Measurements from ENCODE around the gene CBX4. TPM values are rescaled to one million over a fixed set of nuclear protein-coding genes. Genes with fewer than 3 reads are reported as not detected.

The CBX4 gene
- total and polyA plus RNA-seq, 10 of the 15 experiments (the other 5 are each of a cell fraction or from before 2014, with no cell fraction given): 0.69 to 24.6 (median 4.2) TPM

DNA sequence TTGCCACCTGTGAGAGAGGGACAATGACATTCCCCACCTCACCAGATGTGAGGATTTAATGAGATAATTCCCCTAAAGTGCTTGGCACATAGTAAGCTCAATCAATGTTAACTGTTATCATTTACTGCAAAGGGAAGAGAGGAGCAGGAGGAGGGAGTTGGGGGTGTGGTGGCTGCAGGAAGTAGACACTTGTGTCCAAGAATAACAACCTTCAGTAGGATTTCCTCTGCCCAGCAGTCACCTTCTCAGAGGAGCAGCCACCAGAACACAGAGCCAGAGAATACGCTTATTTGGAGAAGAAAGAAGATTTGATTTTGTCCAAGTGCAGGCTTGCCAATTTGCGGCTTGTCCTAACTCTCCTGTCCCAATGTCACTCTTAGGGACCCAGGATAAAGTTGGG, 10.2 kb downstream of the CBX4 start:
- no TSS peak for BruUV-seq (replicated peaks)
- H2AFZ ChIP-seq (ENCODE audit: control insufficient read depth, low read depth, low read length): no peak overlapping the region
- intact Hi-C loops (cut with micrococcal nuclease; ENCODE audit: unreplicated experiment) (no loop called here), in situ Hi-C loops (cut with MboI) (no loop called here)
- no peak overlapping the region for H3K4me3 ChIP-seq
- POLR2A ChIA-PET: no interaction called here
- peaks cover 4% of the 10 kb centered on the region; the same call in 1 of the 2 replicates for H3K4me1 ChIP-seq (ENCODE audit: control insufficient read depth, insufficient read depth, low read length)
- no peak for DNase-seq (ENCODE audit: low read depth, low spot score)
- no peaks in the 10 kb centered on the region; the same call in 1 of the 2 replicates for H4K20me1 ChIP-seq (ENCODE audit: control insufficient read depth, insufficient read depth)
- TF ChIP-seq STAT3 (IDR thresholded peaks at IDR 0.05; ENCODE audit: low read depth, low read length) (no peak), E2F4 (IDR thresholded peaks at IDR 0.05; ENCODE audit: low read depth, low read length) (no peak), FOXM1 (IDR thresholded peaks at IDR 0.05; ENCODE audit: low read depth, low read length) (no peak), ZNF592 (IDR thresholded peaks at IDR 0.05) (no peak), CREB1 (IDR thresholded peaks at IDR 0.05; ENCODE audit: low read depth) (no peak), FOS (IDR thresholded peaks at IDR 0.05; ENCODE audit: borderline replicate concordance, extremely low read depth, insufficient read length) (no peak), RBBP5 (conservative IDR thresholded peaks at IDR 0.05) (no peak), EP300 (IDR thresholded peaks at IDR 0.05; ENCODE audit: borderline replicate concordance in 1 of 2, control insufficient read depth in 1 of 2, low read depth in 2 of 2, low read length in 2 of 2) (no peak), SMAD1 (IDR thresholded peaks at IDR 0.05; ENCODE audit: low read depth, partially characterized antibody) (no peak), GABPA (IDR thresholded peaks at IDR 0.05; ENCODE audit: low read depth) (no peak), MEF2A (IDR thresholded peaks at IDR 0.05; ENCODE audit: insufficient read depth, low read depth, low read length) (no peak), PAX5 (IDR thresholded peaks at IDR 0.05; ENCODE audit: borderline replicate concordance, low read depth, low read length) (no peak), HDAC2 (IDR thresholded peaks at IDR 0.05) (no peak), CEBPB (IDR thresholded peaks at IDR 0.05; ENCODE audit: borderline replicate concordance in 1 of 2, low read depth in 2 of 2, low read length in 2 of 2) (no peak)
- H3K27ac ChIP-seq (ENCODE audit: control insufficient read depth, insufficient read depth): no peak overlapping the region
- FAIRE-seq: no peak
- H3K9ac ChIP-seq (ENCODE audit: control insufficient read depth, insufficient read depth, low read length): no peak overlapping the region
- CTCF ChIA-PET: no interaction called here
- no peak for ATAC-seq
- peaks cover 0 to 3% of the 10 kb centered on the region in 2 experiments; a peak in 2 of 4 replicates for H3K36me3 ChIP-seq (ENCODE audit: control insufficient read depth in 2 of 2, insufficient read depth in 2 of 2, low read length in 1 of 2)
- H3K9me3 ChIP-seq (replicated peaks; ENCODE audit: control insufficient read depth, insufficient read depth, low read length): no peaks in the 10 kb centered on the region
- H3K27me3 ChIP-seq (replicated peaks in 1 of 2; ENCODE audit: control insufficient read depth in 2 of 2, insufficient read depth in 2 of 2, low read length in 1 of 2): no peaks in the 10 kb centered on the region
- H3K79me2 ChIP-seq (ENCODE audit: control insufficient read depth, insufficient read depth, low read length): no peaks in the 10 kb centered on the region
- SMC1A ChIA-PET (ENCODE audit: uncharacterized antibody, unreplicated experiment): no interaction called here
- H3K4me2 ChIP-seq (ENCODE audit: control insufficient read depth, insufficient read depth): no peak overlapping the region
- RAD21 ChIA-PET (ENCODE audit: unreplicated experiment): no interaction called here
- 100% methylated on average over 2 of the region's 2 CpGs for WGBS (ENCODE audit: insufficient coverage, insufficient replicate concordance, low lambda C conversion rate, missing lambda C conversion rate)
